GM18951 (cell line): ENCODE results near the gene OR8A1.

Experiments
- POLR2A ChIP-seq: IDR thresholded peaks from 4 replicates; pipeline ENCODE4 v1.6.1; 2011; ENCODE audit warnings: mild to moderate bottlenecking; ENCODE audit not compliant: insufficient read length, insufficient read depth; ENCODE audit errors: extremely low read depth
- in situ Hi-C: fragments of 300-500 bp; cut with MboI; formaldehyde crosslinking; loops from one replicate; pipeline ENCODE4 v1.12.0; 2022; ENCODE audit warnings: low sequenced_read_pairs, mixed read lengths, inconsistent platforms; ENCODE audit not compliant: unreplicated experiment

OR8A1 gene

DNA sequence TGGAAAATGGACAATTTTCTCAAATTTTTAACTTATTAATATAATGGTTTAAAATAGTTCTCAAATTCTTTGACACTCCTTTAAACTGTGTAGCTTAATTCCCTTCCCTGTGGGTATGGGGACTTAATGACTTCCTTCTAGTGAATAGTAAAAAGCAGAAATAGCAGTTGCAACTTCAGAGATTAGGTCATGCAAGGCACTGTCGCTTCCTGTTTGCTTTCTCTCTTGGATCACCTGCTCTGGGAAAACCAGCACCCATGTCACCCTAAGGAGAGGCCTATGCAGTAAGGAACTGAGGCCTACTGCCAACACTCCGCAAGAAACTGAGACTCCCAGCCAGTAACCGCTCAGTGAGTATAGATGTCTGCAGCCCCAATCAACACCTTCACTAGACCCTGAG is 35.9 kb downstream of the OR8A1 start:
- in situ Hi-C loops: no loop called here
- no peak for TF ChIP-seq POLR2A

DNA sequence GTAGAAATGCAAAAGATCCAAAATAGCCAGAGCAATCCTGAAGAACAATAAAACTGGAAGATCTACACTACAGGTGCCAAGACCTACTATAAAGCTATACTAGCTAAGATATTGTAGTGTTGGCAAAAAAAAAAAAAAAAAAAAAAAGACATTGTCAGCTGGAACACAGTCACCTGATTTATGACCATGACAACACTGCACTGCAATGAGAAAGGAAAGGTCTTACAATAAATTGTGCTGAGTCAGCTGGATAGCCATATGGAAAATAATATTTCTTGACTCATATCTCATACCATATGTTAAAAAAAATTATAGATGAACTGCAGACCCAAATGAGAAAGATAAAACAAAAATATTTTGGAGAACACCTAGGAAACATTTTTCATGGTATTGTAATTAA is 38.4 kb downstream of the OR8A1 start:
- in situ Hi-C loops: no loop called here
- no peak for TF ChIP-seq POLR2A

DNA sequence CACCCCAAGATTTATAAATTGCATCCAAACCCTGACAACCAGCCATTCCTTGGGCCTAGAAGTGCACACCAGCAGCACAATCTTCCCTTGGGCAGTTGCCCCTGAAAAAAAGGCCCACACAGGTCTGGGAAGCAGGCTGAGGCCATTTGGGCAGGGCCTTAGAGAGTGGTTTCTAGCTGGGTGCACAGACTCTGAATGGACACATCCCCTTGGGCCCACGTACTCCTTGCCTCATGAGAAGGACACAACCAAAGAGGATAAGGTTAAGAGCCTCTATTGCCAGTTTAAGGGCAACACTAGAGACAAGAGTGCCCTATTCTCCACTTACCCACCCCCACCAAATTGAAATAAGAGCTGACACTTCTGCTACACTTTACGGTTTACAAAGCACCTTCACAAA is 40.5 kb downstream of the OR8A1 start:
- TF ChIP-seq POLR2A: no peak
- in situ Hi-C loops: no loop called here

DNA sequence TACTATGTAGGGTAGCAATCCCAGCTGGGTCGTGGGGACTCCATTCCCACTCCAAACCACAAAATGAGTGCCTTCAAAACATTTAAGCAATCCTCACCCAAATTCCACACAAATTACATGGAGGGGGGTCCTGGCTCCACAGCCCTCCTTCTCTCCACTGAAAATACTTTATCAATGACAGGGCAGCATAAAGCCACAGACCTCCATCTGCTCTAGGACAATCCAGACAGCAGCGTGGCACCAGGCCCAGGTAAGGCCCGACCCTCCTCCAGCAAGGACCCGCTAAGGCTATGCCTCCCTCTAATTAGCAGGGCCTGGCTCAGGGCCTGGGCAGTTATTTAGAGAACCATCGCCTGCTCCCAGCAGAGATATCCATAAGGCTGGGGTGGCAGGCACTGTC is 41.3 kb downstream of the OR8A1 start, which contains the start of gene PANX3:
PANX3 (plus strand) TSS at position 365 of the 400 bp plus-strand sequence. CDS start 129 bp downstream, outside the sequence.
- in situ Hi-C loops: no loop called here
- no peak for TF ChIP-seq POLR2A

DNA sequence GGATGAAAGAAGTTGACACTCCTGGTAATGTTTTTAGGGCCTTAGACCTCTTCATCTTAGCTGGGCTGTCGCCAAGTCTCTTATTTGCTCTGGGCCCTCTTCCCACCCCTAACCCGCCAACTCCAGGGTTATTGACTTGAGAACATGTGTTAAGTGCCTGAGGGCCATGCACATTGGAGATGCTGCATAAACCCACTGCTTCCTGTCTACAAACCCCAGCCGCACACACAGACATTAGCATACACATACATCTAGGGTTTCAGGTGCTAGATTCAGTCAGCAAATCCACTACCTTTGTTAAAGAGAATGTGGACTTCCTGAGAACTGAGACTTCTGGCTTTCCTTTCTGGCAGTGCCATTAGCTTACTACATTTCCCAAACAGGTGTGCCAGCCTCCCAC is 42.2 kb downstream of the OR8A1 start:
- in situ Hi-C loops: no loop called here
- TF ChIP-seq POLR2A: no peak

GRCh38 chr11:124612567-124613246 is 42.9 kb downstream of the OR8A1 start:
- in situ Hi-C loops: no loop called here
- no peak for TF ChIP-seq POLR2A

GRCh38 chr11:124618863-124619262 is 49.1 kb downstream of the OR8A1 start:
- in situ Hi-C loops: no loop called here
- no peak for TF ChIP-seq POLR2A
